Prostate gland (tissue), 2 donors: ENCODE results near the gene ACBD5. TPM values are rescaled to one million over a fixed set of nuclear protein-coding genes. Genes with fewer than 3 reads are reported as not detected.
A peak's percentile ranks its signal among the peaks of the same experiment; 100 is the strongest.

Experiments used
- DNase-seq: peaks from one replicate; pipeline ENCODE4 v3.0.0-alpha.2; 2019; ENCODE audit warnings: low spot score
- H3K27ac ChIP-seq, 2 donors: fragments of 200-600 bp; sonication (generic); 2 replicates each; pipeline ENCODE4 v1.5.1; 2017 to 2019
- H3K27me3 ChIP-seq: fragments of 200-600 bp; sonication (generic); replicated peaks from 2 replicates; pipeline ENCODE4 v1.5.1; 2019; ENCODE audit not compliant: insufficient read depth
- H3K36me3 ChIP-seq, 2 donors: fragments of 200-600 bp; sonication (generic); 1 replicate in 1 of 2; 2 replicates in 1 of 2; pipeline versions ENCODE4 v1.5.1 to v1.8.1; 2017 to 2019
- H3K4me1 ChIP-seq: fragments of 200-600 bp; sonication (generic); replicated peaks from 2 replicates; pipeline ENCODE4 v1.5.1; 2019
- H3K4me3 ChIP-seq, 2 donors: fragments of 200-600 bp; sonication (generic); 2 replicates each; pipeline ENCODE4 v1.5.1; 2017 to 2019
- H3K9me3 ChIP-seq: fragments of 200-600 bp; sonication (generic); 2 replicates; pipeline ENCODE4 v1.5.1; 2017
- CTCF ChIP-seq, 4 experiments: fragments of 200-600 bp in 2 of 4; fragments of 450-650 bp in 2 of 4; sonication (generic) in 2 of 4; IDR thresholded peaks; 1 replicate in 3 of 4; 2 replicates in 1 of 4; pipeline ENCODE4 v1.5.1; 2016 to 2019; ENCODE audit warnings: antibody characterized with exemption in 4 of 4, mild to moderate bottlenecking in 2 of 4, moderate library complexity in 2 of 4
- POLR2A ChIP-seq: fragments of 450-650 bp; IDR thresholded peaks from one replicate; pipeline ENCODE4 v1.6.1; 2016; ENCODE audit warnings: antibody characterized with exemption, mild to moderate bottlenecking
- POLR2AphosphoS5 ChIP-seq: sonication (generic); formaldehyde crosslinking; IDR thresholded peaks from one replicate; pipeline ENCODE4 v1.6.1; 2017; ENCODE audit warnings: antibody characterized with exemption
- WGBS: methylation state at CpG from one replicate; pipeline ENCODE4 v1.1.5; 2018; 5-methylcytosine and 5-hydroxymethylcytosine counted together
- intact Hi-C: fragments of 100-400 bp; cut with DNase I; formaldehyde crosslinking; loops from one replicate; pipeline ENCODE4 v1.14.2; 2022
- total RNA-seq, 2 donors: library from RNA; depleted of rRNA; stranded (reverse); fragments of >200 nt; gene quantifications; one replicate each; pipeline ENCODE4 v1.1.0, GENCODE V29; 2016

ACBD5 gene
- total RNA-seq, 2 donors from 2014 or later = 28.9 to 33.7 TPM

- intact Hi-C loops = loop anchor here (2.0 to 10.0 kb wide), 2 partner anchors 50 to 86 kb away; partner anchors contain the start of genes ACBD5 and ANKRD26
- H3K27ac ChIP-seq = peak within 1 kb of the TSS; percentile 98
- no peaks in the 10 kb centered on the region for H3K27me3 ChIP-seq
- no peaks in the 10 kb centered on the region for H3K9me3 ChIP-seq
- DNase-seq = peak; percentile 87
- peak within 1 kb of the TSS; percentile 70 for H3K4me3 ChIP-seq
- H3K4me1 ChIP-seq = no peaks in the 10 kb centered on the region
- TF ChIP-seq POLR2AphosphoS5 (peak; percentile 97), POLR2A (peak; percentile 91), CTCF (IDR thresholded peaks at IDR 0.05) (peak in 1 of 4 experiments; percentile 7)
- WGBS = 2% methylated on average over 54 of the region's 55 CpGs
- H3K36me3 ChIP-seq = no peaks in the 10 kb centered on the region
These were observed 85.4 kb downstream of the ACBD5 start, which contains the start of gene MASTL for GRCh38 chr10:27155066-27155754. MASTL (plus strand) TSS chr10:27155352; CDS start chr10:27155427, 75 bp downstream.

GRCh38 chr10:27153845-27154193 lies 86.8 kb downstream of the ACBD5 start:
- Histone ChIP-seq H3K27me3 (no peaks in the 10 kb centered on the region), H3K9me3 (no peaks in the 10 kb centered on the region), H3K27ac (peak overlapping the region; percentile 98), H3K36me3 (no peaks in the 10 kb centered on the region), H3K4me1 (no peaks in the 10 kb centered on the region), H3K4me3 (peak overlapping the region; percentile 70)
- peak; percentile 16 for DNase-seq
- TF ChIP-seq POLR2A (no peak), POLR2AphosphoS5 (no peak), CTCF (IDR thresholded peaks at IDR 0.05) (no peak)
- WGBS = under 1% methylated on average over 18 of the region's 18 CpGs
- intact Hi-C loops = loop anchor here (2.0 to 10.0 kb wide), 2 partner anchors 49 to 87 kb away; partner anchors contain the start of genes ACBD5 and ANKRD26

GRCh38 chr10:27153329-27153728 lies 87.3 kb downstream of the ACBD5 start:
- no peak for DNase-seq
- WGBS = 3% methylated on average over 6 of the region's 6 CpGs
- TF ChIP-seq POLR2AphosphoS5 (no peak), POLR2A (no peak), CTCF (IDR thresholded peaks at IDR 0.05) (no peak)
- peak overlapping the region; percentile 70 for H3K4me3 ChIP-seq
- H3K27me3 ChIP-seq = no peaks in the 10 kb centered on the region
- no peaks in the 10 kb centered on the region for H3K4me1 ChIP-seq
- no peaks in the 10 kb centered on the region for H3K36me3 ChIP-seq
- peak overlapping the region in 1 of 2 donors; percentile 98 for H3K27ac ChIP-seq
- no peaks in the 10 kb centered on the region for H3K9me3 ChIP-seq
- intact Hi-C loops = loop anchor here (10.0 kb wide), 1 partner anchor 49 kb away; the partner anchor contains the start of gene ANKRD26

GRCh38 chr10:27152687-27153086 lies 87.9 kb downstream of the ACBD5 start:
- no peaks in the 10 kb centered on the region for H3K36me3 ChIP-seq
- TF ChIP-seq POLR2AphosphoS5 (no peak), CTCF (IDR thresholded peaks at IDR 0.05) (no peak), POLR2A (no peak)
- H3K4me3 ChIP-seq = peak overlapping the region; percentile 2 to 70
- no peaks in the 10 kb centered on the region for H3K9me3 ChIP-seq
- no peak for DNase-seq
- intact Hi-C loops = loop anchor here (10.0 kb wide), 1 partner anchor 48 kb away; the partner anchor contains the start of gene ANKRD26
- H3K4me1 ChIP-seq = no peaks in the 10 kb centered on the region
- H3K27me3 ChIP-seq = no peaks in the 10 kb centered on the region
- no peak overlapping the region for H3K27ac ChIP-seq

- intact Hi-C loops = loop anchor here (10.0 kb wide), 1 partner anchor 45 kb away; the partner anchor contains the start of gene ANKRD26
- no peak for DNase-seq
- Histone ChIP-seq H3K27ac (no peak overlapping the region), H3K4me1 (no peaks in the 10 kb centered on the region), H3K9me3 (no peaks in the 10 kb centered on the region), H3K36me3 (no peaks in the 10 kb centered on the region), H3K27me3 (no peaks in the 10 kb centered on the region), H3K4me3 (no peak overlapping the region)
- WGBS = 80% methylated on average over 1 of the region's 1 CpG
- no peak for TF ChIP-seq POLR2AphosphoS5
- no peak for TF ChIP-seq POLR2A
- TF ChIP-seq CTCF (IDR thresholded peaks at IDR 0.05) = no peak
These were observed 90.3 kb downstream of the ACBD5 start for GRCh38 chr10:27150261-27150660.
